Esophagus squamous epithelium (tissue), 5 donors: ENCODE data around the gene NXT1. TPM values are rescaled to one million over a fixed set of nuclear protein-coding genes. Genes with fewer than 3 reads are reported as not detected.

Experiments
- DNase-seq: peaks from one replicate; lab custom pipeline; 2025; lab: John Stamatoyannopoulos, UW
- H3K27ac ChIP-seq, 4 donors: fragments of 200-600 bp; sonication (generic); one replicate each; pipeline ENCODE4 v1.5.1; 2016 to 2019; ENCODE audit warnings: mild to moderate bottlenecking in 1 of 4
- H3K27me3 ChIP-seq, 4 donors: fragments of 200-600 bp; sonication (generic); 1 replicate in 3 of 4; 2 replicates in 1 of 4; pipeline versions ENCODE4 v1.5.1 to v1.6.0; 2017 to 2021; ENCODE audit warnings: antibody characterized with exemption in 1 of 4
- H3K36me3 ChIP-seq, 3 donors: fragments of 200-600 bp; sonication (generic); one replicate each; pipeline ENCODE4 v1.5.1; 2016 to 2019
- H3K4me1 ChIP-seq, 3 donors: fragments of 200-600 bp; sonication (generic); one replicate each; pipeline ENCODE4 v1.5.1; 2017 to 2019
- H3K4me3 ChIP-seq, 4 donors: fragments of 200-600 bp; sonication (generic); 1 replicate in 3 of 4; 2 replicates in 1 of 4; pipeline ENCODE4 v1.5.1; 2016 to 2019; ENCODE audit warnings: mild to moderate bottlenecking in 2 of 4, moderate library complexity in 1 of 4
- H3K9me3 ChIP-seq, 3 donors: fragments of 200-600 bp; sonication (generic); one replicate each; pipeline ENCODE4 v1.5.1; 2016 to 2019
- POLR2A ChIP-seq, 4 donors: fragments of 450-650 bp; IDR thresholded peaks; one replicate each; pipeline ENCODE4 v1.6.1; 2017; ENCODE audit warnings: antibody characterized with exemption in 4 of 4, mild to moderate bottlenecking in 4 of 4, moderate library complexity in 3 of 4
- WGBS, 2 donors: methylation state at CpG; one replicate each; pipeline ENCODE4 v1.1.5; 2018; 5-methylcytosine and 5-hydroxymethylcytosine counted together
- intact Hi-C: fragments of 100-400 bp; cut with DNase I; formaldehyde crosslinking; loops from one replicate; pipeline ENCODE4 v1.15.0; 2022
- total RNA-seq, 4 donors: library from RNA; depleted of rRNA; stranded (reverse); fragments of >200 nt; gene quantifications; one replicate each; pipeline ENCODE4 v1.1.0, GENCODE V29; 2016
- TF ChIP-seq, protein P1 (sequence below), 6 experiments: fragments of 450-650 bp in 4 of 6; fragments of 200-600 bp in 2 of 6; sonication (generic) in 2 of 6; IDR thresholded peaks; one replicate each; pipeline ENCODE4 v1.5.1; 2016 to 2019; ENCODE audit warnings: antibody characterized with exemption in 6 of 6, mild to moderate bottlenecking in 4 of 6, moderate library complexity in 4 of 6
- donor health status: DM: yes; HTN: yes; CAD: no.

Gene NXT1
- total RNA-seq, 4 donors from 2014 or later = 21.3 to 43.0 (median 38.0) TPM

DNA sequence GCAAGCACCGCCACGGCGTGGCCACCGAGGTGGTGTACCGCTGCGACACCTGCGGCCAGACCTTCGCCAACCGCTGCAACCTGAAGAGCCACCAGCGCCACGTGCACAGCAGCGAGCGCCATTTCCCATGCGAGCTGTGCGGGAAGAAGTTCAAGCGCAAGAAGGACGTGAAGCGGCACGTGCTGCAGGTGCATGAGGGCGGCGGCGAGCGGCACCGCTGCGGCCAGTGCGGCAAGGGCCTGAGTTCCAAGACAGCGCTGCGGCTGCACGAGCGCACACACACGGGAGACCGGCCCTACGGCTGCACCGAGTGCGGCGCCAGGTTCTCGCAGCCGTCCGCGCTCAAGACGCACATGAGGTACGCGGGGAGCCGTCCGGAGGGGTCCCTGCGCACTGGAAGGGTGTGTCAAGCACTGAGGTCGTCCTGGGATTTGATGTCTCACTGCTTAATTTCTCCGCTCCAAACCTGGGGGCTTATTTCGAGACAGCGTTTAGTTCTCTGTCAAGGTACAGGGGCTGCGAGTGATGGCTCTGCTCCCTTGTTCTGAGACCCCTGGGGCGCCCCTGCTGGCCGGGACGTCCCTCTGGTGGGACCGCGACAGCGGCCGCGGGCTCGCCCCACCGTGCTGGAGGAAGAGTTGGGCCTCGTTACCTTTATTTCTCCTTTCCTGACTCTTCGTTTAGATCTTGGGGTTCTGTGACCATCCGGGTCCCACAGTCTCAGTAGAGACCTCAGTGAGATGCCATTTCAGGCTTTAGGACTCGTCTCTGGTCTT lies 15.0 kb downstream of the NXT1 start:
- H3K4me3 ChIP-seq = no peak overlapping the region
- DNase-seq = no peak
- H3K4me1 ChIP-seq = peaks cover 18 to 60% (median 32%) of the 10 kb centered on the region in 3 donors
- WGBS, 2 donors = 92 to 97% methylated on average over 35 to 63 of the region's 65 CpGs
- no peaks in the 10 kb centered on the region for H3K27me3 ChIP-seq
- H3K27ac ChIP-seq = peak overlapping the region in 1 of 4 donors; percentile 6
- TF ChIP-seq, protein P1, sequence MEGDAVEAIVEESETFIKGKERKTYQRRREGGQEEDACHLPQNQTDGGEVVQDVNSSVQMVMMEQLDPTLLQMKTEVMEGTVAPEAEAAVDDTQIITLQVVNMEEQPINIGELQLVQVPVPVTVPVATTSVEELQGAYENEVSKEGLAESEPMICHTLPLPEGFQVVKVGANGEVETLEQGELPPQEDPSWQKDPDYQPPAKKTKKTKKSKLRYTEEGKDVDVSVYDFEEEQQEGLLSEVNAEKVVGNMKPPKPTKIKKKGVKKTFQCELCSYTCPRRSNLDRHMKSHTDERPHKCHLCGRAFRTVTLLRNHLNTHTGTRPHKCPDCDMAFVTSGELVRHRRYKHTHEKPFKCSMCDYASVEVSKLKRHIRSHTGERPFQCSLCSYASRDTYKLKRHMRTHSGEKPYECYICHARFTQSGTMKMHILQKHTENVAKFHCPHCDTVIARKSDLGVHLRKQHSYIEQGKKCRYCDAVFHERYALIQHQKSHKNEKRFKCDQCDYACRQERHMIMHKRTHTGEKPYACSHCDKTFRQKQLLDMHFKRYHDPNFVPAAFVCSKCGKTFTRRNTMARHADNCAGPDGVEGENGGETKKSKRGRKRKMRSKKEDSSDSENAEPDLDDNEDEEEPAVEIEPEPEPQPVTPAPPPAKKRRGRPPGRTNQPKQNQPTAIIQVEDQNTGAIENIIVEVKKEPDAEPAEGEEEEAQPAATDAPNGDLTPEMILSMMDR (IDR thresholded peaks at IDR 0.05) = no peak
- no peak for TF ChIP-seq POLR2A (IDR thresholded peaks at IDR 0.05)
- intact Hi-C loops = no loop called here
- no peaks in the 10 kb centered on the region for H3K9me3 ChIP-seq
- peaks cover 11 to 40% (median 20%) of the 10 kb centered on the region in 3 donors for H3K36me3 ChIP-seq

DNA sequence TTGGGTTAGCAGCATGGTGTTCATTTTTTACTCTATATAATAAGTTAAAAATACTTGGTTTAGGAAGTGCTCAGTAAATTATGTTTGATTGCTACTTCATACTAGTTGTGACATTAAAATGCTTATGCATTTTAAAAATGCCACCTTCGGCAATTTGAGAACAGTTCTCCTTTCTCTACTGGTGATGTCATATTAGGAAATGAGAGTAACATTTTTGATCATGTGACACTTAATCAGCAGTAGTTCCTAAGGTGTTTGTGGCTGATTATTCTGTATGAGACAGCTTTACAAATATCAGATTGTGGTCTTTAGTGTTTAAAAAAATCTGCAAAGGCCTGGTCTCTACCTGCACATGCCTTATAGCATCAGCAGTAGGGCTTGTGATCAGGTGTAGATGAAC lies 15.8 kb downstream of the NXT1 start:
- WGBS, 2 donors = 23 to 53% methylated on average over 1 of the region's 1 CpG
- TF ChIP-seq, protein P1 (IDR thresholded peaks at IDR 0.05) = no peak
- TF ChIP-seq POLR2A (IDR thresholded peaks at IDR 0.05) = no peak
- H3K27ac ChIP-seq = peak overlapping the region in 2 of 4 donors; percentile 6 to 30

DNA sequence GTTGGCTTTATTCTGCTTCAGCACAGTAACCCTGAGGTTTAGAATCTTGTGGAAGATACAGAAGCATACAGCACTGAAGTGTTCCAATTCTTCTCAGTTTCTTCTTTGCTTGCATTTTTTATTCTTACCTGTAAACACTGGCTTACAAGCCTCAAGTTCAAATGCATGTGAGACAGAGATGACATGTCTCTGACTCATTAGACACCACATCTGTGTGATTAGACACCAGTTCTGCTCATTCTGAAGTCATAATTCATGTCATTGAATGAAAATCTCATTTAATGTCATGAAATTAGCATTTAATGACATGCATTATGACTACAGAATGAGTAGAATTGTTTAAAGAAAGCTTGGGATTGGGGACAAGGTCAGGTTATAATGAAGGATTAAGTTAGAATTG lies 17.2 kb downstream of the NXT1 start:
- Histone ChIP-seq H3K27me3 (no peaks in the 10 kb centered on the region), H3K27ac (no peak overlapping the region), H3K9me3 (no peaks in the 10 kb centered on the region), H3K4me1 (peaks cover 7 to 48% (median 25%) of the 10 kb centered on the region in 3 donors), H3K36me3 (peaks cover 21 to 62% (median 29%) of the 10 kb centered on the region in 3 donors), H3K4me3 (no peak overlapping the region)
- TF ChIP-seq POLR2A (IDR thresholded peaks at IDR 0.05) = no peak
- TF ChIP-seq, protein P1 (IDR thresholded peaks at IDR 0.05) = no peak
- intact Hi-C loops = no loop called here
- DNase-seq = no peak

More for the DNA sequence above, 15.8 kb downstream of the NXT1 start:
- DNase-seq = no peak
- intact Hi-C loops = no loop called here
- peaks cover 11 to 48% (median 20%) of the 10 kb centered on the region in 3 donors for H3K36me3 ChIP-seq
- no peaks in the 10 kb centered on the region for H3K9me3 ChIP-seq
- no peak overlapping the region for H3K4me3 ChIP-seq
- H3K4me1 ChIP-seq = peaks cover 9 to 52% (median 26%) of the 10 kb centered on the region in 3 donors
- no peaks in the 10 kb centered on the region for H3K27me3 ChIP-seq

DNA sequence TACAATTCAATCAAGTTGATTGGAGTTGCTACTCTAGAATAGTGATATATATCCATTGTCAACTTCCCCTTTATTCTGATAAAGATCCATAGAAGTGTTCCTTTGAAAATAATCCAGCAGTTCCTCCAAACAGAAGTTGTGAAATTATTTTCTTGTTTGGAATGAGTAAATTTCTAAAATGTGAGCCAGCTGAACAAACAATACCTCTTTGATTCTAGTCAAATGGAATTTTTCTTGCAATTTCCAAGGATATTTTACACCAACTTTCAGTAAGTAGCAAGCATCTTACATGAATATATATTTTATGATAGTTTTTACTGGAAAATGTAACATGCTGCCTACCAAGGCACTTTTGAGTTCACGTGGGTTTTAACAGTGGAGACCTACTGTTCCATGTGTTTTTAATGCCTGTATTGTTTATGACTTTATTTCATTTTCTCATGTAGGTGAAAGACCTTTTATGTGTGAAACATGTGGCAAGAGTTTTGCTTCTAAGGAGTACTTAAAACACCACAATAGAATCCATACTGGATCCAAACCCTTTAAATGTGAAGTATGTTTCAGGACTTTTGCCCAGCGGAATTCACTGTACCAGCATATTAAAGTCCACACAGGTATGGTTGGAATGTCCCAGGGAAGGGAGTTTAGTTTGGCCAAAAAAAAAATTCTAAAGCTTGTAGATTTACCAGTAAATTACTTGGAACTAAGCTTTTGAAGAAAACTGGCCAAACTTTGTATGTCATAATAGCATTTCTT lies 17.9 kb downstream of the NXT1 start:
- WGBS, 2 donors = 87 to 97% methylated on average over 2 of the region's 2 CpGs
- Histone ChIP-seq H3K4me3 (no peak overlapping the region), H3K9me3 (no peaks in the 10 kb centered on the region), H3K27ac (no peak overlapping the region), H3K4me1 (peaks cover 0 to 41% (median 18%) of the 10 kb centered on the region in 3 donors), H3K27me3 (no peaks in the 10 kb centered on the region), H3K36me3 (peaks cover 21 to 69% (median 35%) of the 10 kb centered on the region in 3 donors)
- no peak for TF ChIP-seq POLR2A (IDR thresholded peaks at IDR 0.05)
- TF ChIP-seq, protein P1 (IDR thresholded peaks at IDR 0.05) = no peak
- no peak for DNase-seq
- intact Hi-C loops = no loop called here
